Stimulated activated naive B cell treated with anti-CD40 and anti-IgM and Interleukin-4, amounts not matched to agents 10 μg/mL and 1 μg/mL and 100 μg/mL, for 72 hours (primary cell): ENCODE results near the gene MEI1.
"Not testable (repeated sequence)": the region's sequence is repeated elsewhere in the genome, so short reads cannot be mapped to it uniquely, and the experiment has no call there.

Experiments
- ATAC-seq, 2 donors: fragments of 150-1000 bp; cut with Tn5 transposase; replicated peaks; 2 replicates each; pipeline ENCODE4 v1.10.0; 2021; ENCODE audit warnings: moderate library complexity in 1 of 2
- DNase-seq: peaks from one replicate; pipeline ENCODE4 v3.0.0; 2021
- H3K27ac Mint-ChIP-seq: one replicate; pipeline ENCODE4 v1.8.0; 2022; ENCODE audit warnings: mild to moderate bottlenecking, mixed read lengths
- H3K27me3 Mint-ChIP-seq, 2 donors: one replicate each; pipeline ENCODE4 v1.8.0; 2022; ENCODE audit warnings: mixed read lengths in 2 of 2
- H3K36me3 Mint-ChIP-seq, 2 donors: one replicate each; pipeline ENCODE4 v1.8.0; 2022; ENCODE audit warnings: mixed read lengths in 2 of 2, mild to moderate bottlenecking in 1 of 2
- H3K4me1 Mint-ChIP-seq, 2 donors: one replicate each; pipeline ENCODE4 v1.8.0; 2022; ENCODE audit warnings: mixed read lengths in 2 of 2, mild to moderate bottlenecking in 1 of 2
- H3K4me3 Mint-ChIP-seq, 2 donors: one replicate each; pipeline ENCODE4 v1.8.0; 2022; ENCODE audit warnings: mild to moderate bottlenecking in 2 of 2, mixed read lengths in 2 of 2, moderate library complexity in 1 of 2
- H3K9me3 Mint-ChIP-seq, 2 donors: one replicate each; pipeline ENCODE4 v1.8.0; 2022; ENCODE audit warnings: mixed read lengths in 2 of 2, mild to moderate bottlenecking in 1 of 2

MEI1 gene

GRCh38 chr22:41699264-41700107 is at the start of gene MEI1:
TSS of gene MEI1 (plus strand) at chr22:41699503. CDS start at chr22:41699539, 36 bp downstream.
- H3K4me1 Mint-ChIP-seq: peaks cover 11 to 14% of the 10 kb centered on the region in 2 donors
- peak; percentile 80 to 81 for ATAC-seq
- H3K27ac Mint-ChIP-seq: peak within 1 kb of the TSS; percentile 87
- no peaks in the 10 kb centered on the region for H3K27me3 Mint-ChIP-seq
- H3K36me3 Mint-ChIP-seq: peaks cover 2 to 4% of the 10 kb centered on the region in 2 donors
- peak; percentile 85 for DNase-seq
- peak within 1 kb of the TSS; percentile 71 to 73 for H3K4me3 Mint-ChIP-seq
- H3K9me3 Mint-ChIP-seq: no peaks in the 10 kb centered on the region

GRCh38 chr22:41650229-41650628 is 49.1 kb upstream of the MEI1 start:
- Mint-ChIP-seq H3K36me3 (peaks cover 28 to 34% of the 10 kb centered on the region in 2 donors), H3K4me3 (no peak overlapping the region), H3K4me1 (peaks cover 1 to 10% of the 10 kb centered on the region in 2 donors), H3K27ac (peak overlapping the region; percentile 14), H3K27me3 (no peaks in the 10 kb centered on the region), H3K9me3 (no peaks in the 10 kb centered on the region)
- no peak for DNase-seq
- ATAC-seq: no peak

GRCh38 chr22:41650821-41651220 is 48.5 kb upstream of the MEI1 start:
- Mint-ChIP-seq H3K4me3 (no peak overlapping the region), H3K27ac (no peak overlapping the region), H3K9me3 (no peaks in the 10 kb centered on the region), H3K36me3 (peaks cover 32 to 36% of the 10 kb centered on the region in 2 donors), H3K27me3 (no peaks in the 10 kb centered on the region), H3K4me1 (peaks cover 1 to 10% of the 10 kb centered on the region in 2 donors)
- ATAC-seq: no peak
- no peak for DNase-seq

- no peak for ATAC-seq
- Mint-ChIP-seq H3K4me1 (no peaks in the 10 kb centered on the region), H3K9me3 (no peaks in the 10 kb centered on the region), H3K27ac (no peak overlapping the region), H3K4me3 (no peak overlapping the region), H3K27me3 (no peaks in the 10 kb centered on the region), H3K36me3 (peaks cover 22 to 39% of the 10 kb centered on the region in 2 donors)
- no peak for DNase-seq
These were observed 45.0 kb upstream of the MEI1 start for GRCh38 chr22:41654322-41654721.

GRCh38 chr22:41656556-41656955 is 42.7 kb upstream of the MEI1 start:
- Mint-ChIP-seq H3K27ac (no peak overlapping the region), H3K4me1 (no peaks in the 10 kb centered on the region), H3K9me3 (no peaks in the 10 kb centered on the region), H3K27me3 (no peaks in the 10 kb centered on the region), H3K36me3 (peaks cover 35 to 43% of the 10 kb centered on the region in 2 donors), H3K4me3 (no peak overlapping the region)
- no peak for ATAC-seq
- DNase-seq: no peak

- H3K27ac Mint-ChIP-seq: no peak overlapping the region
- no peak for ATAC-seq
- H3K27me3 Mint-ChIP-seq: no peaks in the 10 kb centered on the region
- no peak overlapping the region for H3K4me3 Mint-ChIP-seq
- no peaks in the 10 kb centered on the region for H3K9me3 Mint-ChIP-seq
- peaks cover 36 to 37% of the 10 kb centered on the region in 2 donors for H3K36me3 Mint-ChIP-seq
- no peaks in the 10 kb centered on the region for H3K4me1 Mint-ChIP-seq
- DNase-seq: no peak
These were observed 41.6 kb upstream of the MEI1 start for GRCh38 chr22:41657709-41658108.

- H3K27me3 Mint-ChIP-seq: no peaks in the 10 kb centered on the region
- DNase-seq (no peak), ATAC-seq (no peak)
- H3K9me3 Mint-ChIP-seq: no peaks in the 10 kb centered on the region
- no peaks in the 10 kb centered on the region for H3K4me1 Mint-ChIP-seq
- H3K36me3 Mint-ChIP-seq: peaks cover 34 to 35% of the 10 kb centered on the region in 2 donors
- no peak overlapping the region for H3K4me3 Mint-ChIP-seq
- H3K27ac Mint-ChIP-seq: no peak overlapping the region
These were observed 40.4 kb upstream of the MEI1 start for GRCh38 chr22:41658869-41659268.

GRCh38 chr22:41659941-41660340 is 39.4 kb upstream of the MEI1 start:
- Mint-ChIP-seq H3K9me3 (no peaks in the 10 kb centered on the region), H3K4me3 (no peak overlapping the region), H3K27ac (no peak overlapping the region), H3K36me3 (peaks cover 30 to 44% of the 10 kb centered on the region in 2 donors), H3K27me3 (no peaks in the 10 kb centered on the region), H3K4me1 (no peaks in the 10 kb centered on the region)
- ATAC-seq: no peak
- no peak for DNase-seq

GRCh38 chr22:41660416-41660815 is 38.9 kb upstream of the MEI1 start:
- DNase-seq: no peak
- no peak overlapping the region for H3K4me3 Mint-ChIP-seq
- H3K36me3 Mint-ChIP-seq: peaks cover 33 to 48% of the 10 kb centered on the region in 2 donors
- H3K27ac Mint-ChIP-seq: peak overlapping the region; percentile 6
- H3K9me3 Mint-ChIP-seq: no peaks in the 10 kb centered on the region
- no peaks in the 10 kb centered on the region for H3K27me3 Mint-ChIP-seq
- H3K4me1 Mint-ChIP-seq: no peaks in the 10 kb centered on the region
- ATAC-seq: no peak

GRCh38 chr22:41661088-41661487 is 38.2 kb upstream of the MEI1 start:
- peaks cover 32 to 48% of the 10 kb centered on the region in 2 donors for H3K36me3 Mint-ChIP-seq
- no peak for ATAC-seq
- H3K27me3 Mint-ChIP-seq: no peaks in the 10 kb centered on the region
- no peaks in the 10 kb centered on the region for H3K4me1 Mint-ChIP-seq
- no peak overlapping the region for H3K4me3 Mint-ChIP-seq
- H3K9me3 Mint-ChIP-seq: no peaks in the 10 kb centered on the region
- no peak for DNase-seq
- H3K27ac Mint-ChIP-seq: peak overlapping the region; percentile 2

- DNase-seq (no peak), ATAC-seq (no peak)
- Mint-ChIP-seq H3K27me3 (no peaks in the 10 kb centered on the region), H3K36me3 (peaks cover 32 to 48% of the 10 kb centered on the region in 2 donors), H3K4me3 (no peak overlapping the region), H3K9me3 (no peaks in the 10 kb centered on the region), H3K4me1 (peaks cover 0 to 2% of the 10 kb centered on the region in 2 donors), H3K27ac (peak overlapping the region; percentile 2)
These were observed 37.6 kb upstream of the MEI1 start for GRCh38 chr22:41661713-41662112.

GRCh38 chr22:41663594-41663993 is 35.7 kb upstream of the MEI1 start:
- not testable (repeated sequence) for H3K27me3 Mint-ChIP-seq, DNase-seq, H3K9me3 Mint-ChIP-seq, ATAC-seq, H3K4me3 Mint-ChIP-seq, H3K4me1 Mint-ChIP-seq
- Mint-ChIP-seq H3K27ac (peak overlapping the region; percentile 56), H3K36me3 (peaks cover 36 to 42% of the 10 kb centered on the region in 2 donors)

GRCh38 chr22:41664490-41664889 is 34.8 kb upstream of the MEI1 start:
- H3K9me3 Mint-ChIP-seq: no peaks in the 10 kb centered on the region
- H3K36me3 Mint-ChIP-seq: peaks cover 39 to 47% of the 10 kb centered on the region in 2 donors
- peak overlapping the region; percentile 59 for H3K27ac Mint-ChIP-seq
- no peaks in the 10 kb centered on the region for H3K27me3 Mint-ChIP-seq
- DNase-seq: no peak
- H3K4me1 Mint-ChIP-seq: peaks cover 2 to 8% of the 10 kb centered on the region in 2 donors
- ATAC-seq: no peak
- no peak overlapping the region for H3K4me3 Mint-ChIP-seq

- H3K4me3 Mint-ChIP-seq: no peak overlapping the region
- H3K4me1 Mint-ChIP-seq: peaks cover 2 to 8% of the 10 kb centered on the region in 2 donors
These were observed 34.4 kb upstream of the MEI1 start for GRCh38 chr22:41664951-41665350.

More at GRCh38 chr22:41664951-41665350, 34.4 kb upstream of the MEI1 start:
- Mint-ChIP-seq H3K36me3 (peaks cover 37 to 47% of the 10 kb centered on the region in 2 donors), H3K9me3 (no peaks in the 10 kb centered on the region), H3K27me3 (no peaks in the 10 kb centered on the region), H3K27ac (peak overlapping the region; percentile 20)
- DNase-seq: no peak
- ATAC-seq: no peak
